CD14-positive monocyte (primary cell): ENCODE results near the gene LRIG1. TPM values are rescaled to one million over a fixed set of nuclear protein-coding genes. Genes with fewer than 3 reads are reported as not detected.
A peak's percentile ranks its signal among the peaks of the same experiment; 100 is the strongest.

ENCODE experiments used
- DNase-seq, 3 donors: peaks; one replicate each; pipeline ENCODE4 v3.0.0-alpha.2; 2011 to 2022
- H2AFZ ChIP-seq: 2 replicates; pipeline ENCODE4 v1.6.0; 2012; ENCODE audit warnings: mild to moderate bottlenecking, low read depth, low read length, inconsistent platforms; ENCODE audit not compliant: insufficient read depth, poor library complexity, severe bottlenecking
- H3K27ac ChIP-seq, 2 donors: 1 replicate in 1 of 2; 2 replicates in 1 of 2; pipeline ENCODE4 v1.5.1; 2012 to 2013; ENCODE audit warnings: low read length in 2 of 2, control low read depth in 1 of 2, inconsistent platforms in 1 of 2, low read depth in 1 of 2, mild to moderate bottlenecking in 1 of 2
- H3K27me3 ChIP-seq, 2 donors: one replicate each; pipeline versions ENCODE4 v1.6.0 to v1.6.1; 2011 to 2013; ENCODE audit warnings: low read length in 2 of 2; ENCODE audit not compliant: control insufficient read depth in 2 of 2, insufficient read depth in 2 of 2
- H3K36me3 ChIP-seq, 2 donors: replicated peaks in 1 of 2; 1 replicate in 1 of 2; 2 replicates in 1 of 2; pipeline versions ENCODE4 v1.5.1 to v1.6.1; 2012 to 2013; ENCODE audit warnings: low read length in 2 of 2, control low read depth in 1 of 2, inconsistent platforms in 1 of 2, mild to moderate bottlenecking in 1 of 2; ENCODE audit not compliant: insufficient read depth in 2 of 2, control insufficient read depth in 1 of 2
- H3K4me1 ChIP-seq, 2 donors: 1 replicate in 1 of 2; 2 replicates in 1 of 2; pipeline versions ENCODE4 v1.5.1 to v1.6.1; 2012 to 2013; ENCODE audit warnings: low read length in 2 of 2, control low read depth in 1 of 2, inconsistent platforms in 1 of 2, mild to moderate bottlenecking in 1 of 2, moderate library complexity in 1 of 2; ENCODE audit not compliant: insufficient read depth in 2 of 2, control insufficient read depth in 1 of 2
- H3K4me2 ChIP-seq: replicated peaks from 2 replicates; pipeline ENCODE3; 2012; ENCODE audit warnings: low read length, moderate library complexity, mild to moderate bottlenecking; ENCODE audit not compliant: poor library complexity, severe bottlenecking; ENCODE audit errors: extremely low read depth
- H3K4me3 ChIP-seq, 3 experiments: fragments of 200-600 bp in 1 of 3; sonication (generic) in 1 of 3; replicated peaks in 1 of 3; 1 replicate in 2 of 3; 2 replicates in 1 of 3; pipeline ENCODE4 v1.5.1; 2011 to 2013; ENCODE audit warnings: low read length in 3 of 3, mild to moderate bottlenecking in 3 of 3, control low read depth in 2 of 3, low read depth in 2 of 3, inconsistent platforms in 1 of 3, moderate library complexity in 1 of 3
- H3K79me2 ChIP-seq: 2 replicates; pipeline ENCODE4 v1.6.0; 2012; ENCODE audit warnings: mild to moderate bottlenecking, control low read depth, inconsistent platforms, low read length, moderate library complexity; ENCODE audit not compliant: insufficient read depth
- H3K9ac ChIP-seq: 2 replicates; pipeline ENCODE4 v1.6.0; 2017; ENCODE audit warnings: low read length, mild to moderate bottlenecking; ENCODE audit not compliant: insufficient read depth, poor library complexity, severe bottlenecking
- H3K9me3 ChIP-seq, 2 donors: replicated peaks in 1 of 2; 1 replicate in 1 of 2; 2 replicates in 1 of 2; pipeline versions ENCODE4 v1.5.1 to v1.6.1; 2012 to 2013; ENCODE audit warnings: low read length in 2 of 2, control low read depth in 1 of 2; ENCODE audit not compliant: control insufficient read depth in 1 of 2, insufficient read depth in 1 of 2
- H4K20me1 ChIP-seq: 2 replicates; pipeline ENCODE4 v1.6.0; 2012; ENCODE audit warnings: mild to moderate bottlenecking, low read length, control low read depth, moderate library complexity; ENCODE audit not compliant: insufficient read depth
- H3K27ac Mint-ChIP-seq, 7 donors: one replicate each; pipeline ENCODE4 v1.8.0; 2020; ENCODE audit warnings: mild to moderate bottlenecking in 7 of 7, mixed read lengths in 7 of 7, moderate library complexity in 6 of 7, inconsistent platforms in 2 of 7
- H3K27me3 Mint-ChIP-seq, 3 donors: one replicate each; pipeline ENCODE4 v1.8.0; 2021 to 2022; ENCODE audit warnings: low read depth in 3 of 3, mild to moderate bottlenecking in 3 of 3, mixed read lengths in 3 of 3, moderate library complexity in 3 of 3, inconsistent platforms in 1 of 3
- H3K36me3 Mint-ChIP-seq, 2 donors: one replicate each; pipeline ENCODE4 v1.8.0; 2020; ENCODE audit warnings: mixed read lengths in 2 of 2, inconsistent platforms in 1 of 2, mild to moderate bottlenecking in 1 of 2
- H3K4me1 Mint-ChIP-seq: one replicate; pipeline ENCODE4 v1.8.0; 2020; ENCODE audit warnings: mild to moderate bottlenecking, mixed read lengths
- H3K4me3 Mint-ChIP-seq, 2 donors: one replicate each; pipeline ENCODE4 v1.8.0; 2020; ENCODE audit warnings: mild to moderate bottlenecking in 2 of 2, mixed read lengths in 2 of 2, moderate library complexity in 1 of 2
- H3K9me3 Mint-ChIP-seq, 7 donors: one replicate each; pipeline ENCODE4 v1.8.0; 2020 to 2022; ENCODE audit warnings: mixed read lengths in 7 of 7, mild to moderate bottlenecking in 6 of 7, moderate library complexity in 6 of 7, inconsistent platforms in 2 of 7
- WGBS: methylation state at CpG from one replicate; pipeline ENCODE4 v1.1.5; 2013; ENCODE audit warnings: missing lambda C conversion rate; ENCODE audit not compliant: insufficient coverage; 5-methylcytosine and 5-hydroxymethylcytosine counted together
- intact Hi-C, 2 donors: fragments of 100-400 bp; cut with micrococcal nuclease; formaldehyde crosslinking; loops; one replicate each; pipeline versions ENCODE4 v1.15.0 to v1.15.1; 2023
- polyA plus RNA-seq, 3 donors: library from polyadenylated mRNA; depleted of rRNA in 1 of 3; unstranded in 2 of 3; stranded (reverse) in 1 of 3; fragments of 300-500 nt in 2 of 3; fragments of >200 nt in 1 of 3; fragmentation: Illumina TruSeq in 2 of 3; gene quantifications; 1 replicate in 2 of 3; 2 replicates in 1 of 3; pipeline ENCODE4 v1.2.3, GENCODE V29; 2012 to 2021
- TF ChIP-seq, protein P1 (sequence below): fragments of 200-600 bp; IDR thresholded peaks from one replicate; pipeline ENCODE4 v1.8.0; 2022; ENCODE audit warnings: antibody characterized with exemption, mild to moderate bottlenecking

The LRIG1 gene
- polyA plus RNA-seq, 3 donors: 0.82 to 1.9 (median 1.0) TPM

- Mint-ChIP-seq H3K36me3 (no peaks in the 10 kb centered on the region), H3K27me3 (peaks cover 0 to 9% (median 0%) of the 10 kb centered on the region in 3 donors), H3K27ac (no peak overlapping the region), H3K4me1 (peaks cover 30% of the 10 kb centered on the region), H3K4me3 (no peak overlapping the region), H3K9me3 (no peaks in the 10 kb centered on the region)
- TF ChIP-seq, protein P1, sequence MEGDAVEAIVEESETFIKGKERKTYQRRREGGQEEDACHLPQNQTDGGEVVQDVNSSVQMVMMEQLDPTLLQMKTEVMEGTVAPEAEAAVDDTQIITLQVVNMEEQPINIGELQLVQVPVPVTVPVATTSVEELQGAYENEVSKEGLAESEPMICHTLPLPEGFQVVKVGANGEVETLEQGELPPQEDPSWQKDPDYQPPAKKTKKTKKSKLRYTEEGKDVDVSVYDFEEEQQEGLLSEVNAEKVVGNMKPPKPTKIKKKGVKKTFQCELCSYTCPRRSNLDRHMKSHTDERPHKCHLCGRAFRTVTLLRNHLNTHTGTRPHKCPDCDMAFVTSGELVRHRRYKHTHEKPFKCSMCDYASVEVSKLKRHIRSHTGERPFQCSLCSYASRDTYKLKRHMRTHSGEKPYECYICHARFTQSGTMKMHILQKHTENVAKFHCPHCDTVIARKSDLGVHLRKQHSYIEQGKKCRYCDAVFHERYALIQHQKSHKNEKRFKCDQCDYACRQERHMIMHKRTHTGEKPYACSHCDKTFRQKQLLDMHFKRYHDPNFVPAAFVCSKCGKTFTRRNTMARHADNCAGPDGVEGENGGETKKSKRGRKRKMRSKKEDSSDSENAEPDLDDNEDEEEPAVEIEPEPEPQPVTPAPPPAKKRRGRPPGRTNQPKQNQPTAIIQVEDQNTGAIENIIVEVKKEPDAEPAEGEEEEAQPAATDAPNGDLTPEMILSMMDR: peak; percentile 11
- Histone ChIP-seq H3K27ac (no peak overlapping the region), H3K9ac (no peak overlapping the region), H3K4me1 (peaks cover 4 to 7% of the 10 kb centered on the region in 2 donors), H2AFZ (no peak overlapping the region), H3K4me3 (no peak overlapping the region), H3K79me2 (no peaks in the 10 kb centered on the region), H4K20me1 (no peaks in the 10 kb centered on the region), H3K4me2 (no peak overlapping the region), H3K9me3 (no peaks in the 10 kb centered on the region), H3K36me3 (no peaks in the 10 kb centered on the region), H3K27me3 (peaks cover 2 to 6% of the 10 kb centered on the region in 2 donors)
- intact Hi-C loops: no loop called here
- no peak for DNase-seq
- 79% methylated on average over 5 of the region's 5 CpGs for WGBS
These were observed 7.2 kb downstream of the LRIG1 start for GRCh38 chr3:66493458-66494099.

DNA sequence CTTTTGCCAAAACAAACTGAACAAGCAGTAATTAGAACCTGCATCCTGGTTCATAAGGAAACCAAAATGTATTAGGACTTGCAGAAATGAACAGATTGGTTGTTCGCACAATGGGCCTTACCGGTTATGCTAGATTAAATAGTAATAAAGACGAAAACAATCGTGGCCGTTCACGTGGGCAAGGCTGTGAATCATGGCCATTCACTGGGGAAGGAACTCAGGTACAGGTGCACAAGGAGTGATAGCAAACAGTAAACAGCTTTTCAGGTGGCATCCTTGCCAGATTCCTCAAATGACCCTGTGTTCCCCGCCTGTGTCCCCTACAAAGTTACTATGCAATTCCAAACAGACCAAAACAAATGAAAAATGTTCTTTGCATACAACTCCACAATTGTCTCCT is 8.2 kb downstream of the LRIG1 start:
- peaks cover 4 to 7% of the 10 kb centered on the region in 2 donors for H3K4me1 ChIP-seq
- TF ChIP-seq, protein P1: no peak
- no peak overlapping the region for H3K9ac ChIP-seq
- Mint-ChIP-seq H3K27ac (no peak overlapping the region), H3K36me3 (no peaks in the 10 kb centered on the region), H3K4me1 (peaks cover 29% of the 10 kb centered on the region), H3K4me3 (no peak overlapping the region), H3K27me3 (peaks cover 0 to 4% (median 0%) of the 10 kb centered on the region in 3 donors), H3K9me3 (no peaks in the 10 kb centered on the region)
- no peak overlapping the region for H2AFZ ChIP-seq
- no peaks in the 10 kb centered on the region for H3K79me2 ChIP-seq
- no peaks in the 10 kb centered on the region for H4K20me1 ChIP-seq
- H3K36me3 ChIP-seq: no peaks in the 10 kb centered on the region
- H3K4me2 ChIP-seq: no peak overlapping the region
- H3K9me3 ChIP-seq: no peaks in the 10 kb centered on the region
- no peak overlapping the region for H3K4me3 ChIP-seq
- H3K27ac ChIP-seq: no peak overlapping the region
- intact Hi-C loops: no loop called here
- no peaks in the 10 kb centered on the region for H3K27me3 ChIP-seq
- DNase-seq: no peak
- WGBS: 64% methylated on average over 7 of the region's 7 CpGs
